ENCODE data around the gene NXPE3.

GRCh38 chr3:101817992-101818391, 39.0 kb downstream of the NXPE3 start:
- TF ChIP-seq, protein P1, sequence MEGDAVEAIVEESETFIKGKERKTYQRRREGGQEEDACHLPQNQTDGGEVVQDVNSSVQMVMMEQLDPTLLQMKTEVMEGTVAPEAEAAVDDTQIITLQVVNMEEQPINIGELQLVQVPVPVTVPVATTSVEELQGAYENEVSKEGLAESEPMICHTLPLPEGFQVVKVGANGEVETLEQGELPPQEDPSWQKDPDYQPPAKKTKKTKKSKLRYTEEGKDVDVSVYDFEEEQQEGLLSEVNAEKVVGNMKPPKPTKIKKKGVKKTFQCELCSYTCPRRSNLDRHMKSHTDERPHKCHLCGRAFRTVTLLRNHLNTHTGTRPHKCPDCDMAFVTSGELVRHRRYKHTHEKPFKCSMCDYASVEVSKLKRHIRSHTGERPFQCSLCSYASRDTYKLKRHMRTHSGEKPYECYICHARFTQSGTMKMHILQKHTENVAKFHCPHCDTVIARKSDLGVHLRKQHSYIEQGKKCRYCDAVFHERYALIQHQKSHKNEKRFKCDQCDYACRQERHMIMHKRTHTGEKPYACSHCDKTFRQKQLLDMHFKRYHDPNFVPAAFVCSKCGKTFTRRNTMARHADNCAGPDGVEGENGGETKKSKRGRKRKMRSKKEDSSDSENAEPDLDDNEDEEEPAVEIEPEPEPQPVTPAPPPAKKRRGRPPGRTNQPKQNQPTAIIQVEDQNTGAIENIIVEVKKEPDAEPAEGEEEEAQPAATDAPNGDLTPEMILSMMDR (conservative IDR thresholded peaks at IDR 0.05; ENCODE audit: low read length), result no peak
- no peak for TF ChIP-seq EZH2phosphoT487 (IDR thresholded peaks at IDR 0.05; ENCODE audit: borderline replicate concordance, low read depth, low read length)
